Measurements from ENCODE around the gene SYNE2. TPM values are rescaled to one million over a fixed set of nuclear protein-coding genes. Genes with fewer than 3 reads are reported as not detected.

The SYNE2 gene
- total RNA-seq, 1 experiment from 2014 or later = 94.2 TPM

- Histone ChIP-seq H3K36me3 (ENCODE audit: low read depth) (no peaks in the 10 kb centered on the region), H3K27ac (no peak overlapping the region), H3F3A (ENCODE audit: insufficient read depth, low read depth) (0 out of 2 replicates have a peak, but pooled peaks cover 5% of the 10 kb centered on the region), H4K20me1 (ENCODE audit: insufficient read depth) (no peaks in the 10 kb centered on the region), H3K4me3 (no peak overlapping the region), H3K4me1 (replicated peaks; ENCODE audit: insufficient read depth) (peaks cover 22% of the 10 kb centered on the region), H3K79me2 (ENCODE audit: low read depth) (no peaks in the 10 kb centered on the region), H3K9me3 (ENCODE audit: insufficient read depth, low read depth) (no peaks in the 10 kb centered on the region), H2AFZ (no peak overlapping the region), H3K4me2 (no peak overlapping the region), H3K27me3 (ENCODE audit: insufficient read depth, low read depth) (no peaks in the 10 kb centered on the region), H3K9me2 (ENCODE audit: insufficient read depth) (no peaks in the 10 kb centered on the region)
- intact Hi-C loops (cut with micrococcal nuclease; ENCODE audit: unreplicated experiment) = no loop called here
- no peak for DNase-seq
- CTCF ChIA-PET = interaction anchor here (1.1 kb wide), 1 partner anchor 10 kb away, joined by 4 read pairs; no protein-coding TSS in a partner anchor
- no TSS peak for BruUV-seq (replicated peaks)
- POLR2A ChIA-PET (ENCODE audit: unreplicated experiment) = no interaction called here
- TF ChIP-seq, protein P1, sequence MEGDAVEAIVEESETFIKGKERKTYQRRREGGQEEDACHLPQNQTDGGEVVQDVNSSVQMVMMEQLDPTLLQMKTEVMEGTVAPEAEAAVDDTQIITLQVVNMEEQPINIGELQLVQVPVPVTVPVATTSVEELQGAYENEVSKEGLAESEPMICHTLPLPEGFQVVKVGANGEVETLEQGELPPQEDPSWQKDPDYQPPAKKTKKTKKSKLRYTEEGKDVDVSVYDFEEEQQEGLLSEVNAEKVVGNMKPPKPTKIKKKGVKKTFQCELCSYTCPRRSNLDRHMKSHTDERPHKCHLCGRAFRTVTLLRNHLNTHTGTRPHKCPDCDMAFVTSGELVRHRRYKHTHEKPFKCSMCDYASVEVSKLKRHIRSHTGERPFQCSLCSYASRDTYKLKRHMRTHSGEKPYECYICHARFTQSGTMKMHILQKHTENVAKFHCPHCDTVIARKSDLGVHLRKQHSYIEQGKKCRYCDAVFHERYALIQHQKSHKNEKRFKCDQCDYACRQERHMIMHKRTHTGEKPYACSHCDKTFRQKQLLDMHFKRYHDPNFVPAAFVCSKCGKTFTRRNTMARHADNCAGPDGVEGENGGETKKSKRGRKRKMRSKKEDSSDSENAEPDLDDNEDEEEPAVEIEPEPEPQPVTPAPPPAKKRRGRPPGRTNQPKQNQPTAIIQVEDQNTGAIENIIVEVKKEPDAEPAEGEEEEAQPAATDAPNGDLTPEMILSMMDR (conservative IDR thresholded peaks at IDR 0.05) = no peak
- no peak for TF ChIP-seq EZH2 (IDR thresholded peaks at IDR 0.05; ENCODE audit: low read depth)
These were observed 238.4 kb downstream of the SYNE2 start for GRCh38 chr14:64091217-64091616.

GRCh38 chr14:64092338-64092737 lies 239.5 kb downstream of the SYNE2 start:
- Histone ChIP-seq H3K27ac (no peak overlapping the region), H2AFZ (no peak overlapping the region), H3K9me3 (ENCODE audit: insufficient read depth, low read depth) (no peaks in the 10 kb centered on the region), H3K4me2 (peak overlapping the region; percentile 37; the same call in 1 of the 2 replicates), H3K9me2 (ENCODE audit: insufficient read depth) (no peaks in the 10 kb centered on the region), H3K4me3 (no peak overlapping the region), H3K36me3 (ENCODE audit: low read depth) (no peaks in the 10 kb centered on the region), H3F3A (ENCODE audit: insufficient read depth, low read depth) (0 out of 2 replicates have a peak, but pooled peaks cover 5% of the 10 kb centered on the region), H3K27me3 (ENCODE audit: insufficient read depth, low read depth) (no peaks in the 10 kb centered on the region), H4K20me1 (ENCODE audit: insufficient read depth) (no peaks in the 10 kb centered on the region), H3K4me1 (replicated peaks; ENCODE audit: insufficient read depth) (peaks cover 22% of the 10 kb centered on the region), H3K79me2 (ENCODE audit: low read depth) (no peaks in the 10 kb centered on the region)
- intact Hi-C loops (cut with micrococcal nuclease; ENCODE audit: unreplicated experiment) = no loop called here
- no peak for DNase-seq
- BruUV-seq (replicated peaks) = no TSS peak
- ChIA-PET POLR2A (ENCODE audit: unreplicated experiment) (no interaction called here), CTCF (no interaction called here)
- TF ChIP-seq EZH2 (IDR thresholded peaks at IDR 0.05; ENCODE audit: low read depth) = no peak
- TF ChIP-seq, protein P1 (conservative IDR thresholded peaks at IDR 0.05) = no peak

DNA sequence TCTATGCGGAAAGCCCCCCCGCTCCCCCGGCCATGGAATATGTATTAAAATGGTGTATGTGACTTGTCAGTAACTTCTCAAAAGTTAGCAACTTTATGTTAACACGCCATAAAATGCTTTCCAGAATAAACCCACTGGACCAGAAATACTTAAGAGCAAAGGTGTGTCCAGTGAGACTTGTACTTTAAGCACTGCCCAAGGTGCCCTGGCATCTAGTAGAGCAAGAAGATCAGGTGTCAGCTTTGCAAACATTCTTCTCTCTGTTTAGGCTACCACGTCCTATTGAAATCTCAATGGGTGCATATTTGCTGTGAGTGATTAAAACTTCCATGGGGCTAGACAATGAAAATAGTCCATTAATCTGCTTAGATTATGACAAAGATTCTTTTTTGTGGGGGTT lies 240.1 kb downstream of the SYNE2 start:
- no peak overlapping the region for H3K4me3 ChIP-seq
- peaks cover 22% of the 10 kb centered on the region for H3K4me1 ChIP-seq (replicated peaks; ENCODE audit: insufficient read depth)
- no peaks in the 10 kb centered on the region for H3K9me3 ChIP-seq (ENCODE audit: insufficient read depth, low read depth)
- no peaks in the 10 kb centered on the region for H3K9me2 ChIP-seq (ENCODE audit: insufficient read depth)
- CTCF ChIA-PET = interaction anchor here (0.8 kb wide), 1 partner anchor 10 kb away, joined by 3 read pairs; no protein-coding TSS in a partner anchor
- H3K27me3 ChIP-seq (ENCODE audit: insufficient read depth, low read depth) = no peaks in the 10 kb centered on the region
- no peak overlapping the region for H3K27ac ChIP-seq
- 0 out of 2 replicates have a peak, but pooled peaks cover 5% of the 10 kb centered on the region for H3F3A ChIP-seq (ENCODE audit: insufficient read depth, low read depth)
- TF ChIP-seq EZH2 (IDR thresholded peaks at IDR 0.05; ENCODE audit: low read depth) = no peak
- TF ChIP-seq, protein P1 (conservative IDR thresholded peaks at IDR 0.05) = no peak
- POLR2A ChIA-PET (ENCODE audit: unreplicated experiment) = no interaction called here
- H2AFZ ChIP-seq = no peak overlapping the region
- H3K79me2 ChIP-seq (ENCODE audit: low read depth) = no peaks in the 10 kb centered on the region
- H3K36me3 ChIP-seq (ENCODE audit: low read depth) = no peaks in the 10 kb centered on the region
- no peaks in the 10 kb centered on the region for H4K20me1 ChIP-seq (ENCODE audit: insufficient read depth)
- intact Hi-C loops (cut with micrococcal nuclease; ENCODE audit: unreplicated experiment) = no loop called here
- BruUV-seq (replicated peaks) = no TSS peak
- H3K4me2 ChIP-seq = peak overlapping the region; percentile 37; the same call in 1 of the 2 replicates
- DNase-seq = peak; percentile 45 to 87

Measured in PC-9 (cell line).